NCI-H2107 (cell line): ENCODE results near the gene CYTH3.
"Not testable (repeated sequence)": the region's sequence is repeated elsewhere in the genome, so short reads cannot be mapped to it uniquely, and the experiment has no call there.

Source experiments
- DNase-seq: peaks from one replicate; lab custom pipeline; 2025; lab: John Stamatoyannopoulos, UW

Gene CYTH3, protein sequence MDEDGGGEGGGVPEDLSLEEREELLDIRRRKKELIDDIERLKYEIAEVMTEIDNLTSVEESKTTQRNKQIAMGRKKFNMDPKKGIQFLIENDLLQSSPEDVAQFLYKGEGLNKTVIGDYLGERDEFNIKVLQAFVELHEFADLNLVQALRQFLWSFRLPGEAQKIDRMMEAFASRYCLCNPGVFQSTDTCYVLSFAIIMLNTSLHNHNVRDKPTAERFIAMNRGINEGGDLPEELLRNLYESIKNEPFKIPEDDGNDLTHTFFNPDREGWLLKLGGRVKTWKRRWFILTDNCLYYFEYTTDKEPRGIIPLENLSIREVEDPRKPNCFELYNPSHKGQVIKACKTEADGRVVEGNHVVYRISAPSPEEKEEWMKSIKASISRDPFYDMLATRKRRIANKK

DNA sequence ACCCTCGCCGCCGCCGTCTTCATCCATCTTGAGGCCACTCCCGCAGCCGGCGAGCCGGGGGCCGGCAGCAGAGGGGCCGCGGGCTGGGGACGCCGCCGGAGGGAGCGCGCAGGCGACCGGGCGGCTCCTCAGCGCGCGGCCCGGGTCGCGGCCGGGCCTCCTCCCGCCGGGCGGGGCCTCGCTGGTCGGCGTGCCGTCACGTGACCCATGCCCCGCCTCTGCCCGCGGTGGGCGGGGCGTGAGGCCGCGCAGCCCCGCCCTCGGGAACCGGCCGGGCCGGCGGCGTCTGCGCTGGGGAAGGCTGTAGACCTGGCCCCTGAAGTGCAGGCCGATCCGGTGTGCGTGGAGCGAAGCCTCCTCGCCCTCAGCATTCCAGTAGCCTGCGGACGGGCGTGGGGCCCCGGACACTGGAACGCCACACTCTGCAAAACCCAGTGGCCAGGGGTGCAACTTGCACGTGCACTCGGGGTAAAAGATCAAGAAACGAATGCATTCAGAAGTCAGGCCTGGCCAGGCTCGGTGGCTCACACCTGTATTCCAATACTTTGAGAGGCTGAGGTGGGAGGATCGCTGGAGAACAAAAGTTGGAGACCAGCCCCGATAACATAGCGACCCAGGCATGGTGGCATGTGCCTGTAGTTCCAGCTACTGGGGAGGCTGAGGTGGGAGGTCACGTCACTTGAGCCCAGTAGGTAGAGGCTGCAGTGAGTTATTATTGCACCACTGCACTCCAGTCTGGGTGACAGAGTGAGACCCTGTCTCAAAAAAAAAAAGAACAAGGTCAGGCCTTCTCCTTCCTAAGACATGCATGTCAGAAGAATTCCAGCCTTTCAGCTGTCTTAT, at the start of gene CYTH3:
CYTH3 (minus strand) TSS at position 144 of the 843 bp plus-strand sequence; CDS start at position 27, 117 bp downstream.
- DNase-seq = peak; percentile 68

DNA sequence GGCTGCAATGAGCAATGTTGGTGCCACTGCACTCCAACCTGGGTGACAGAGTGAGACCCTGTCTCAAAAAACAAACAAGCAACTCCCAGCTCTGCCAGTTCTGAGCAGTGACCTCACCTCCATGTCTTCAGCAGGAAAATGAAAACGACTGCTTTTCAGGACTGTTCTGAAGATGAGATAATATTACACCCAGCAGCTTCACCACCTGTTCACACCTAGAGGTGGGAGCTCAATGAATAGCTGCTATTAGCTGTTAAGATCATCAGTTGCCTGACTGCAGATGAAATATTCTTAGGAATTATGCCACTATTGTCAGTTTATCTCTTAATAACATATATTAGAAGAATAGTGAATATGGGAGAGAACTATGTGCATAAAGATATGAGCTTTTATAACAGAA, 48.4 kb upstream of the CYTH3 start:
- DNase-seq = no peak

- DNase-seq = no peak
These were observed 45.5 kb upstream of the CYTH3 start for GRCh38 chr7:6317797-6318438.

- DNase-seq = no peak
These were observed 43.8 kb upstream of the CYTH3 start for GRCh38 chr7:6316226-6316625.

DNA sequence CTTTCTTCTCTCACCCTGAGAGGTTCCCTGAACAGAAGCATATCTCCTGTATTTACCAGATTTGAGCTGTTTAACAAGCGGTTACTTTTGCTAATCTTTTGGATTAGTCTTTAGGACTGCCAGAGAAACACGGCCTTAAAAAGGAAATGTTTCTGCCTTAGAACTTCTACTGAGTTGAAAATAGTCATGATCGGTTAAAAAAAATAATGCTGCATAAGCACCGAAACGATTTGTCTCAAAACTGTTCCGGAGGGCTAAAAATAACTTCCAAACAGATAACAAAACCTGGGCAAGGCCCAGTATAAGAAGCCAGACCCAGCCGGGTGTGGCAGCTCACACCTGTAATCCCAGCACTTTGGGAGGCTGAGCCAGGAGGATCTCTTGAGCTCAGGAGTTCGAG, 43.3 kb upstream of the CYTH3 start:
- no peak for DNase-seq

DNA sequence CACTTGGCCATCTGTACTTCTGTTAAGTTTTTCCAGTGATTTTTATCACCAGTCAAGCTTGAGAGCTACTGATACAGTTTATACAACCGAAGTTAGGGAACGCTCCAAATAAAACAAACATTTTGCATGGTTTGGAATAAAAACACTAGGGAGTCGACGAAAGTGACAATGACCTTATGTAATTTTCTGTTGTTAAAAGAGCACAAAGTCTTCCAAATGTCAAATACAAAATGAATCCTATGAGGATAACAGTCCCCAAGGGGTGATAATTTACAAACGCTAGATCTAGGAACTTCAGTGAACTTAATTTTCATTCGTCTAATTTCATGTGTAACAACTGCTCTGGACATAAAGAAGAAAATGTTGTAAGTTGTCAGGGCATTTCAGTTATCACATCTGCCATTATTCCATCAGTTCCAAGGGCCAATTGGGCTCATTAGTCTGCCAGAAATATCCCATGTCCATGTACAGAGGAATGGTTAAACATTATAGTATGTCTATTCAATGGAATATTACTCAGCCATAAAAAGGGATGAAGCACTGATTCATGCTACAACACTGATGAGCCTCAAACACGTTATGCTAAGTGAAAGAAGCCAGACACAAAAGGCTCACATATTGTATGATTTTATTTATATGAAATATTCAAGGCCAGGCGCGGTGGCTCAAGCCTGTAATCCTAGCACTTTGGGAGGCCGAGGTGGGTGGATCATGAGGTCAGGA, 38.0 kb upstream of the CYTH3 start:
- DNase-seq = no peak

- DNase-seq = no peak
These were observed 35.3 kb upstream of the CYTH3 start for GRCh38 chr7:6307762-6308161.

DNA sequence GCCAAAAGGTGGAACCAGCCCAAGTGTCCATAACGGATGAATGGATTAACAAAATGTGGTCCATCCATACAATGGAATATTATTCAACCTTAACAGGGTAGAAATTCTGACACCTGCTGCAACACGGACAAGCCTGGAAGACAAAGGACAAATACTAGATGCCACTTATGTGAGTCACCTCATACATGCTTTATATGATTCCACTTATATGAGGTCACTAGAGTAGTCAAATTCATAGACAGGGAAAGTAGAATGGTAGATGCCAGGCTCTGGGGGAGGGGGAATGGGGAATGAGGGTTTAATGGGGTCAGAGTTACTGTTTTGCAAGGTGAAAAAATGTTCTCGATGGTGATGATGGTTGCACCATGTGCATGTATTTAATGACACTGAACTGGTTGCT, 34.0 kb upstream of the CYTH3 start:
- DNase-seq = no peak

DNA sequence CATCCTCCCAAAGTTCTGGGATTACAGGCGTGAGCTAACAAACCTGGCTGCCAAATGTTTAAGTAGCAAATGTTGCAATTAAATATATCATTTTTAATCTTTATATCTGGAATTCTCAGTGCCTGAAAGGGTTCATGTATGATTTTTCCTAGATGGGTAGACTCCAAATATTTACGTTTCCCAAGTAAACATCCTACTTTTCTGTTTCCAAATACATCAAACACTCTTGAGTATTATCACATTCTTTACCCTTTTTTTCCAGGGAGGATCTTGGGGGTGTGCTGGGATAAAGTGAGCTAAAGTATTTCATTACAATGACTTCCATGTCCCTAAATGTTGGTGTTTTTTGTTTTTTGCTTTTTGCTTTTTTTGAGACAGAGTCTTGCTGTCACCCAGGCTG, 32.9 kb upstream of the CYTH3 start:
- no peak for DNase-seq

GRCh38 chr7:6301446-6301845, 29.0 kb upstream of the CYTH3 start:
- not testable (repeated sequence) for DNase-seq

GRCh38 chr7:6299774-6300173, 27.4 kb upstream of the CYTH3 start:
- no peak for DNase-seq

DNA sequence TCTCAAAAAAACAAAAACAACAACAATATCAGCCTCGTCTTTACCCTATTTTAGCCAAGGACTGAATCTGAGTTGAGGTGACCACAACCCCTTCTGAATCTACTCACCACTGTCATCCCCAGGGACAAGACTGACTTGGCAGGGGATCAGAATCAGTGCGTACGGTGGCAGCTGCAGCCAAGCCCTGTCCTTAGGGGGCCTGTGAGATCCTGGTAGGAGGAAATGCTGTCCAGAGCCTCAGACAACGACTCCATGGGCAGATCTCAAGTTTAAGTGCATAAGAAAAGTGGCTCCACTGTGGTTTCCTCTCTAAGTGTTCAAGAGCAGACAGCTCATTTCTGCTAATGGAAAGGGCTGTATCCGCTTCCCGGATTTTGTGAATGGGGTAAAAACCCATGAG, 22.4 kb upstream of the CYTH3 start:
- peak; percentile 22 for DNase-seq

- no peak for DNase-seq
These were observed 20.8 kb upstream of the CYTH3 start for GRCh38 chr7:6293202-6293601.

GRCh38 chr7:6291941-6292340, 19.5 kb upstream of the CYTH3 start:
- DNase-seq = not testable (repeated sequence)

GRCh38 chr7:6291531-6291930, 19.1 kb upstream of the CYTH3 start:
- no peak for DNase-seq

- DNase-seq = no peak
These were observed 17.9 kb upstream of the CYTH3 start for GRCh38 chr7:6290319-6290741.

DNA sequence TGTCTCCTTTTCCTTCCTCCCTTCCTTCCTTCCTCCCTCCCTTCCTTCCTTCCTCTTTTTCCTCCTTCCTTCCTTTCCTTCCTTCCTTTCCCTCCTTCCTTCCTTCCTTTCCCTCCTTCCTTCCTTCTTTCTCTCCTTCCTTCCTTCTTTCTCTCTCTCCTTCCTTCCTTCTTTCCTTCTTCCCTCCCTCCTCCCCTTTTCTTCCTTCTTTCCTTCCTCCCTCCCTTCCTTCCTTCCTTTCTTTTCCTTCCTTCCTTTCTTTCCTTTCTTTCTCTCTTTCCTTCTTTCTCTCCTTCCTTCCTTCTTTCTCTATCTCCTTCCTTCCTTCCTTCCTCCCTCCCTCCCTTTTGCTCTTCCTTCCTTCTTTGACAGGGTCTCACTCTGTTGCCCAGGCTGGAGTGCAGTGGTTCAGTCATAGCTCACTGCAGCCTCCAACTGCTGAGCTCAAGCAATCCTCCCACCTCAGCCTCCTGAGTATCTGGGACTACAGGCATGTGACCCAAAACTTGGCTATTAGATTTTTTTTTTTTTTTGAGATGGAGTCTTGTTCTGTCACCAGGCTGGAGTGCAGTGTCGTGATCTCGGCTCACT, 15.9 kb upstream of the CYTH3 start:
- DNase-seq = no peak

- no peak for DNase-seq
These were observed 14.1 kb upstream of the CYTH3 start for GRCh38 chr7:6286486-6286885.

GRCh38 chr7:6284461-6285360, 12.3 kb upstream of the CYTH3 start:
- no peak for DNase-seq

DNA sequence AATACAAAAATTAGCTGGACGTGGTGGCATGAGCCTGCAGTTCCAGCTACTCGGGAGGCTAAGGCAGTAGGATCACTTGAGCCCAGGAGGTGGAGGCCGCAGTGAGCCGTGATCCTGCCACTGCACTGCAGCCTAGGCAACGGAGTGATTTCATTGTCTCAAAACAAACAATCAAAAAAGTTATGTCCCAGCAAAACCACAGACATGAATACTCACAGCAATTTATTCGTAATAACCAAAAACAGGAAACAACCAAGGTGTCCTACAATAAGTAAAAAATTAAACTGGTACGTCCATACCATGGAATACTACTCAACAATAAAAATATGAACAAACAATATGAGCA, 11.6 kb upstream of the CYTH3 start:
- DNase-seq = no peak
